OCI-LY1 (cell line): ENCODE data around the gene PCBP3.

ENCODE experiments used
- H2AFZ ChIP-seq: fragments of 200-600 bp; sonication (generic), shearing (Covaris generic); 2 replicates; pipeline ENCODE4 v1.6.0; 2014; ENCODE audit warnings: antibody characterized with exemption, mild to moderate bottlenecking, low read length
- H3F3A ChIP-seq: fragments of 200-600 bp; sonication (generic), shearing (Covaris generic); 2 replicates; pipeline ENCODE4 v1.6.0; 2014; ENCODE audit warnings: mild to moderate bottlenecking, antibody characterized with exemption, low read length, moderate library complexity; ENCODE audit not compliant: insufficient read depth
- H3K27ac ChIP-seq: fragments of 200-600 bp; sonication (generic); 2 replicates; pipeline ENCODE4 v1.5.1; 2014; ENCODE audit warnings: low read length, mixed run types, mild to moderate bottlenecking, low read depth; ENCODE audit not compliant: poor library complexity, severe bottlenecking
- H3K27me3 ChIP-seq: fragments of 200-600 bp; sonication (generic); 2 replicates; pipeline ENCODE4 v1.6.0; 2014; ENCODE audit warnings: antibody characterized with exemption, mild to moderate bottlenecking, low read length, moderate library complexity; ENCODE audit not compliant: insufficient read depth
- H3K36me3 ChIP-seq: fragments of 200-600 bp; sonication (generic); 2 replicates; pipeline ENCODE4 v1.6.1; 2014; ENCODE audit warnings: mild to moderate bottlenecking, antibody characterized with exemption, low read length, moderate library complexity, mixed read lengths; ENCODE audit not compliant: insufficient read depth
- H3K4me1 ChIP-seq: fragments of 200-600 bp; sonication (generic); 2 replicates; pipeline ENCODE4 v1.5.1; 2014; ENCODE audit warnings: mild to moderate bottlenecking, low read length, moderate library complexity; ENCODE audit not compliant: insufficient read depth, severe bottlenecking
- H3K4me2 ChIP-seq: fragments of 200-600 bp; sonication (generic), shearing (Covaris generic); 2 replicates; pipeline ENCODE4 v1.6.1; 2014; ENCODE audit warnings: low read length
- H3K4me3 ChIP-seq: fragments of 200-600 bp; sonication (generic); 2 replicates; pipeline ENCODE4 v1.5.1; 2014; ENCODE audit warnings: low read length, low read depth, mild to moderate bottlenecking, mixed read lengths; ENCODE audit not compliant: poor library complexity, severe bottlenecking
- H3K79me2 ChIP-seq: fragments of 200-600 bp; shearing (Covaris generic); 2 replicates; pipeline ENCODE4 v1.6.1; 2016; ENCODE audit warnings: mixed run types, low read length, mixed read lengths; ENCODE audit not compliant: insufficient read depth
- H3K9ac ChIP-seq: fragments of 200-600 bp; sonication (generic), shearing (Covaris generic); 2 replicates; pipeline ENCODE4 v1.6.1; 2014; ENCODE audit warnings: mild to moderate bottlenecking, low read length, mixed read lengths
- H3K9me2 ChIP-seq: fragments of 200-600 bp; sonication (generic), shearing (Covaris generic); 2 replicates; pipeline ENCODE4 v1.6.1; 2014; ENCODE audit warnings: low read depth, mild to moderate bottlenecking, low read length, mixed read lengths
- H3K9me3 ChIP-seq: fragments of 200-600 bp; shearing (Covaris generic); 2 replicates; pipeline ENCODE4 v1.6.1; 2014; ENCODE audit warnings: low read length, mixed read lengths
- H4K20me1 ChIP-seq: fragments of 200-600 bp; sonication (generic), shearing (Covaris generic); 2 replicates; pipeline ENCODE4 v1.6.0; 2016; ENCODE audit warnings: mild to moderate bottlenecking, low read length; ENCODE audit not compliant: insufficient read depth
- EZH2 ChIP-seq: fragments of 200-600 bp; sonication (generic), shearing (Covaris generic); IDR thresholded peaks from 2 replicates; pipeline ENCODE4 v1.8.0; 2017; ENCODE audit warnings: borderline replicate concordance, mixed run types, mild to moderate bottlenecking, antibody characterized with exemption, low read length, moderate library complexity, mixed read lengths
- TF ChIP-seq, protein P1 (sequence below): fragments of 200-600 bp; sonication (generic), shearing (Covaris generic); IDR thresholded peaks from 2 replicates; pipeline ENCODE4 v1.5.1; 2017; ENCODE audit warnings: mild to moderate bottlenecking, antibody characterized with exemption, low read length, moderate library complexity, mixed read lengths

Gene PCBP3

DNA sequence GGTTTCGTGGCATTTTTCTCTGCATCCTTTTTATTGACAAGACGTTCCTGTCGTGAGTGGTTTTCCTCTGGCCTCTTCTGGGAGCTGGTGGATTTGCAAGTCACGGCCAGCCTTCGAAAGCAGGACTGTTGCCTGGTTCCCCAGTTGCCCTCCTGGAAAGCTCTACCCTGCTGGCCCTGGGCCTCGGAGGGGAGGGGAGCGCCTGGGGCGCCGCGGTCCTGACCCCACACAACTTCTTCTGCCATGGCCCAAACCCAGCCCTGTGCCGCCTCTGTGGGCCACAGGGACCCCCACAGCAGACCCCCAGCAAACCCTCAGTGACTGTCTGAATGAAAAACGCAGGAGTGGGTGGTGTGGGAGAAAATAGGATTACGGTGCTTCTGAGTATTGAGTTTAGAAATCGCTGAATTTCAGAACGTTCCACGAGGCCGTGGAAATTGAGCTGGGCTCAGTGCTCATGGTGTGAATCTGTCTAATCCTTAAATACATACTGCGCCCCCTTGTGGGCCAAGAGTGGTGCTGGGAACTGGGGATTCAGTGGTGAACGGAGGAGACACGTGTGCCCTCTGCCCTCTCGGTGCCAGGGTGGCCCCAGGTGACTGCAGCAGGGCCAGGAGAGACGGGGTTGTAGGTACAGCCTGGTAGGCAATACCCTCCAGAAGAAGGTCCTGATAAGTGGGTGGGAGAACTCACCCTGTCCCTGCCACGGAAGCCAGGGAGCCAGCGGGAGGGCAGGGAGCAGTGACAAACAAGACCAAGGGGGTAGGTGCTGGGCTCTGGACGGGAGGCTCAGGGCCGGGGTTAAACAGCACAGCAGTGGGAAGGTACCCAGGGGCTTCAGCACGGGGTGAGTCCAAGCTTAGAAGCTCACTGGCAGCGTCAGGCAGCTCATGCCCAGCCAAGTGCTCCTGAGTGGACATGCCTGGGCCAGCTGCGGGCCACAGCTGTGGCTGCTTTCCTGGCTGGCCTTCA is 236.9 kb downstream of the PCBP3 start:
- Histone ChIP-seq H3K9me3 (no peaks in the 10 kb centered on the region), H3K4me1 (no peaks in the 10 kb centered on the region), H3K4me2 (no peak overlapping the region), H2AFZ (no peak overlapping the region), H3K27ac (no peak overlapping the region), H3K27me3 (no peaks in the 10 kb centered on the region), H3K9ac (no peak overlapping the region), H3K9me2 (no peaks in the 10 kb centered on the region), H4K20me1 (no peaks in the 10 kb centered on the region), H3F3A (no peaks in the 10 kb centered on the region), H3K36me3 (no peaks in the 10 kb centered on the region), H3K79me2 (no peaks in the 10 kb centered on the region), H3K4me3 (no peak overlapping the region)
- TF ChIP-seq, protein P1, sequence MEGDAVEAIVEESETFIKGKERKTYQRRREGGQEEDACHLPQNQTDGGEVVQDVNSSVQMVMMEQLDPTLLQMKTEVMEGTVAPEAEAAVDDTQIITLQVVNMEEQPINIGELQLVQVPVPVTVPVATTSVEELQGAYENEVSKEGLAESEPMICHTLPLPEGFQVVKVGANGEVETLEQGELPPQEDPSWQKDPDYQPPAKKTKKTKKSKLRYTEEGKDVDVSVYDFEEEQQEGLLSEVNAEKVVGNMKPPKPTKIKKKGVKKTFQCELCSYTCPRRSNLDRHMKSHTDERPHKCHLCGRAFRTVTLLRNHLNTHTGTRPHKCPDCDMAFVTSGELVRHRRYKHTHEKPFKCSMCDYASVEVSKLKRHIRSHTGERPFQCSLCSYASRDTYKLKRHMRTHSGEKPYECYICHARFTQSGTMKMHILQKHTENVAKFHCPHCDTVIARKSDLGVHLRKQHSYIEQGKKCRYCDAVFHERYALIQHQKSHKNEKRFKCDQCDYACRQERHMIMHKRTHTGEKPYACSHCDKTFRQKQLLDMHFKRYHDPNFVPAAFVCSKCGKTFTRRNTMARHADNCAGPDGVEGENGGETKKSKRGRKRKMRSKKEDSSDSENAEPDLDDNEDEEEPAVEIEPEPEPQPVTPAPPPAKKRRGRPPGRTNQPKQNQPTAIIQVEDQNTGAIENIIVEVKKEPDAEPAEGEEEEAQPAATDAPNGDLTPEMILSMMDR: peak; percentile 70
- TF ChIP-seq EZH2: no peak

DNA sequence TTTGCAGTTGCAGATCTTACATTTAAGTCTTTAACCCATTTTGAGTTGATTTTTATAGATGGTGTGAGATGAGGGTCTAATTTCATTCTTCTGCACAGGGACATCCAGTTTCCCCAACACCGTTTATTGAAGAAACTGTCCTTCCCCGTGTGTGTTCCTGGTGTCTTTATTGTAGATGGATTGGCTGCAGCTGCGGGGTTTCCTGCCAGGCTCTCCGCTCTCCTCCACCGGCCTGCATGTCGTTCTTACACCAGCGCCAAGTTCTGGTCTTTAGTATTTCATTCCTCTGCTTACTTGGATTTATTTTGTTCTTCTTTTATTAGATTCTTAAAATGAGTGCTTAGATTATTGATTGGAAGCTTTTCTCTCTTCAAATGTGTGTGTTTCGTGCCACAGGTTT is 239.1 kb downstream of the PCBP3 start:
- H3K27ac ChIP-seq: no peak overlapping the region
- H3K9ac ChIP-seq: no peak overlapping the region

DNA sequence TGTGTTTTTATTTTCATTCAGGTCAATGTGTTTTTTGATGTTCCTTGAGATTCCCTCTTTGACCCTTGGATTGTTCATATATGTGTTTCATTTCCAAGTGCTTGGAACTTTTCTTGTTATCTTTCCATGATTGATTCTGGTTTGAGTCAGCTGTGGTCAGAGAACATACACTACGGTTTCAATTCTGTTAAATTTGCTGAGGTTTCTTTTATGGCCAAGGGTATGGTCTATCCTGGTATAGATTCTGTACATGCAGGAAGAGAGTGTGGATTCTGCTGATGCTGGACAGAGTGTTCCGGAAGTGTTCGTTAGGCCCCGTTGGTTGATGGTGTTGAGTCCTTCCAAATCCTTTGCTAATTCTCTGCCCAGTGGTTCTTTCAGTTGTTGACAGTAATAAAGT is 239.6 kb downstream of the PCBP3 start:
- no peaks in the 10 kb centered on the region for H3K4me1 ChIP-seq

More for the DNA sequence above, 239.1 kb downstream of the PCBP3 start:
- Histone ChIP-seq H3K79me2 (no peaks in the 10 kb centered on the region), H4K20me1 (no peaks in the 10 kb centered on the region), H2AFZ (no peak overlapping the region), H3K4me2 (no peak overlapping the region), H3K9me3 (no peaks in the 10 kb centered on the region), H3K9me2 (no peaks in the 10 kb centered on the region), H3K27me3 (no peaks in the 10 kb centered on the region), H3K4me1 (no peaks in the 10 kb centered on the region), H3K36me3 (no peaks in the 10 kb centered on the region), H3F3A (no peaks in the 10 kb centered on the region), H3K4me3 (no peak overlapping the region)
- no peak for TF ChIP-seq EZH2
- TF ChIP-seq, protein P1: no peak

More for the DNA sequence above, 239.6 kb downstream of the PCBP3 start:
- no peaks in the 10 kb centered on the region for H3K36me3 ChIP-seq
- no peaks in the 10 kb centered on the region for H3K27me3 ChIP-seq
- no peaks in the 10 kb centered on the region for H3K9me2 ChIP-seq
- no peaks in the 10 kb centered on the region for H3F3A ChIP-seq
- no peaks in the 10 kb centered on the region for H4K20me1 ChIP-seq
- no peak overlapping the region for H3K4me3 ChIP-seq
- H3K27ac ChIP-seq: no peak overlapping the region
- no peak overlapping the region for H2AFZ ChIP-seq
- no peak overlapping the region for H3K4me2 ChIP-seq
- H3K79me2 ChIP-seq: no peaks in the 10 kb centered on the region
- no peaks in the 10 kb centered on the region for H3K9me3 ChIP-seq
- H3K9ac ChIP-seq: no peak overlapping the region
- no peak for TF ChIP-seq EZH2
- TF ChIP-seq, protein P1: no peak
